HCT116 (cell line): ENCODE data around the gene LUC7L2. TPM values are rescaled to one million over a fixed set of nuclear protein-coding genes. Genes with fewer than 3 reads are reported as not detected.

Experiments
- ATAC-seq: fragments of 200-7000 bp; cut with Tn5 transposase; 2 replicates; pipeline ENCODE4 v1.9.1; 2020; ENCODE audit warnings: mild to moderate bottlenecking, moderate library complexity
- BruUV-seq: library from RNA; stranded (reverse); fragments of 400-500 nt; replicated peaks from 2 replicates; lab custom pipeline; 2021; lab: Mats Ljungman, UMichigan
- CTCF ChIA-PET: fragments of 300-600 bp; sonication (Branson Sonifier 250); formaldehyde crosslinking; loops from one replicate; lab custom pipeline; 2021; ENCODE audit warnings: antibody characterized with exemption; lab: Charles Lee
- POLR2A ChIA-PET: fragments of 300-600, 350-600 bp; sonication (Branson Sonifier 250); formaldehyde crosslinking; loops from one replicate; lab custom pipeline; 2021; ENCODE audit warnings: antibody characterized with exemption; lab: Charles Lee
- RAD21 ChIA-PET, 2 experiments: fragments of 300-600 bp; sonication (Branson Sonifier 250); formaldehyde crosslinking; loops; one replicate each; lab custom pipeline; 2023; ENCODE audit warnings: low total read pairs in 2 of 2; ENCODE audit not compliant: uncharacterized antibody in 2 of 2, unreplicated experiment in 2 of 2, low non-redundant PET in 1 of 2; lab: Charles Lee
- DNase-seq: peaks from one replicate; pipeline ENCODE4 v3.0.0-alpha.2; 2010; ENCODE audit warnings: low read depth, low spot score
- H2AFZ ChIP-seq: fragments of 200-600 bp; shearing (Covaris generic), sonication (generic); 2 replicates; pipeline ENCODE4 v1.6.1; 2017; ENCODE audit warnings: low read depth, mixed run types, mixed read lengths, antibody characterized with exemption, low read length; ENCODE audit not compliant: poor library complexity, severe bottlenecking
- H3K27ac ChIP-seq: 2 replicates; pipeline ENCODE4 v1.5.1; 2012; ENCODE audit warnings: low read depth, low read length
- H3K27me3 ChIP-seq: fragments of 200-600 bp; sonication (generic); 2 replicates; pipeline ENCODE4 v1.6.1; 2016; ENCODE audit warnings: mixed run types, low read length, mixed read lengths; ENCODE audit not compliant: insufficient read depth
- H3K36me3 ChIP-seq, 2 experiments: fragments of 200-500 bp in 1 of 2; fragments of 200-600 bp in 1 of 2; sonication (Bioruptor generic) in 1 of 2; sonication (generic) in 1 of 2; 2 replicates each; pipeline versions ENCODE4 v1.5.1 to v1.6.1; 2014 to 2016; ENCODE audit warnings: low read length in 2 of 2, inconsistent platforms in 1 of 2, mixed read lengths in 1 of 2, mixed run types in 1 of 2; ENCODE audit not compliant: insufficient read depth in 2 of 2, control insufficient read depth in 1 of 2
- H3K4me1 ChIP-seq, 2 experiments: fragments of 200-600 bp in 1 of 2; sonication (generic) in 1 of 2; 2 replicates each; pipeline versions ENCODE4 v1.5.1 to v1.6.1; 2012 to 2017; ENCODE audit warnings: low read length in 2 of 2, inconsistent platforms in 1 of 2, mild to moderate bottlenecking in 1 of 2, mixed read lengths in 1 of 2, mixed run types in 1 of 2, moderate library complexity in 1 of 2; ENCODE audit not compliant: insufficient read depth in 2 of 2, control insufficient read depth in 1 of 2
- H3K4me2 ChIP-seq: fragments of 200-600 bp; sonication (generic); 2 replicates; pipeline ENCODE4 v1.6.1; 2017; ENCODE audit warnings: mixed run types, low read length, mixed read lengths
- H3K4me3 ChIP-seq, 2 experiments: fragments of 200-600 bp in 1 of 2; sonication (generic) in 1 of 2; replicated peaks in 1 of 2; 2 replicates each; pipeline ENCODE4 v1.5.1; 2011 to 2016; ENCODE audit warnings: low read length in 2 of 2, control low read depth in 1 of 2, low read depth in 1 of 2, mild to moderate bottlenecking in 1 of 2, mixed read lengths in 1 of 2, mixed run types in 1 of 2
- H3K79me2 ChIP-seq: fragments of 200-600 bp; sonication (generic); 2 replicates; pipeline ENCODE4 v1.6.1; 2017; ENCODE audit warnings: mild to moderate bottlenecking, mixed run types, low read length, moderate library complexity, mixed read lengths; ENCODE audit not compliant: insufficient read depth
- H3K9ac ChIP-seq: fragments of 200-600 bp; sonication (generic); 2 replicates; pipeline ENCODE4 v1.6.1; 2016; ENCODE audit warnings: low read length, mixed read lengths
- H3K9me2 ChIP-seq: fragments of 200-600 bp; sonication (generic), shearing (Covaris generic); 2 replicates; pipeline ENCODE4 v1.6.1; 2017; ENCODE audit warnings: mixed run types, mild to moderate bottlenecking, moderate library complexity; ENCODE audit not compliant: insufficient read depth
- H3K9me3 ChIP-seq, 2 experiments: fragments of 200-500 bp in 1 of 2; fragments of 200-600 bp in 1 of 2; sonication (Bioruptor generic) in 1 of 2; sonication (generic) in 1 of 2; 2 replicates each; pipeline ENCODE4 v1.6.1; 2014 to 2017; ENCODE audit warnings: low read length in 2 of 2, mixed read lengths in 2 of 2, inconsistent platforms in 1 of 2, low read depth in 1 of 2, mild to moderate bottlenecking in 1 of 2, mixed run types in 1 of 2, moderate library complexity in 1 of 2; ENCODE audit not compliant: control insufficient read depth in 1 of 2, insufficient read depth in 1 of 2
- H4K20me1 ChIP-seq: fragments of 200-600 bp; sonication (generic), shearing (Covaris generic); 2 replicates; pipeline ENCODE4 v1.6.1; 2017; ENCODE audit warnings: mixed run types, mild to moderate bottlenecking, moderate library complexity; ENCODE audit not compliant: insufficient read depth
- CBX3 ChIP-seq: IDR thresholded peaks from 2 replicates; pipeline ENCODE4 v1.6.1; 2012; ENCODE audit warnings: low read depth
- CEBPB ChIP-seq: IDR thresholded peaks from 2 replicates; pipeline ENCODE4 v1.6.1; 2012; ENCODE audit warnings: low read depth
- CTCF ChIP-seq, 3 experiments: fragments of 200-600 bp in 1 of 3; sonication (generic) in 1 of 3; IDR thresholded peaks in 2 of 3; conservative IDR thresholded peaks in 1 of 3; 2 replicates each; pipeline ENCODE4 v1.5.1; 2012 to 2017; ENCODE audit warnings: low read depth in 2 of 3, low read length in 2 of 3, antibody characterized with exemption in 1 of 3, borderline replicate concordance in 1 of 3, control low read depth in 1 of 3, mild to moderate bottlenecking in 1 of 3, mixed read lengths in 1 of 3, mixed run types in 1 of 3, moderate library complexity in 1 of 3; ENCODE audit not compliant: insufficient read depth in 1 of 3
- EZH2 ChIP-seq: fragments of 200-600 bp; sonication (generic); IDR thresholded peaks from 2 replicates; pipeline ENCODE4 v1.6.1; 2017; ENCODE audit warnings: antibody characterized with exemption, mixed run types
- EZH2phosphoT487 ChIP-seq: fragments of 200-600 bp; IDR thresholded peaks from 2 replicates; pipeline ENCODE4 v1.6.1; 2018; ENCODE audit warnings: antibody characterized with exemption, borderline replicate concordance
- FOSL1 ChIP-seq: IDR thresholded peaks from 2 replicates; pipeline ENCODE4 v1.6.1; 2012; ENCODE audit warnings: low read depth
- JUND ChIP-seq: IDR thresholded peaks from 2 replicates; pipeline ENCODE4 v1.6.1; 2012
- POLR2AphosphoS5 ChIP-seq: IDR thresholded peaks from 2 replicates; pipeline ENCODE4 v1.6.1; 2011; ENCODE audit warnings: mild to moderate bottlenecking, low read depth, low read length, moderate library complexity
- RAD21 ChIP-seq: IDR thresholded peaks from 2 replicates; pipeline ENCODE4 v1.6.1; 2012; ENCODE audit warnings: low read depth, mild to moderate bottlenecking
- SIN3A ChIP-seq: IDR thresholded peaks from 2 replicates; pipeline ENCODE4 v1.6.1; 2012; ENCODE audit warnings: low read depth
- SP1 ChIP-seq: IDR thresholded peaks from 2 replicates; pipeline ENCODE4 v1.6.1; 2012; ENCODE audit warnings: low read depth
- SRF ChIP-seq: IDR thresholded peaks from 2 replicates; pipeline ENCODE4 v1.6.1; 2012; ENCODE audit warnings: low read depth
- TCF7L2 ChIP-seq: IDR thresholded peaks from 2 replicates; pipeline ENCODE4 v1.7.0; 2011; ENCODE audit warnings: borderline replicate concordance, inconsistent platforms; ENCODE audit not compliant: insufficient read depth, insufficient read length; ENCODE audit errors: extremely low read depth
- YY1 ChIP-seq: IDR thresholded peaks from 2 replicates; pipeline ENCODE4 v1.6.1; 2011; ENCODE audit warnings: low read length, low read depth, moderate library complexity, mild to moderate bottlenecking; ENCODE audit not compliant: insufficient replicate concordance; ENCODE audit errors: extremely low read depth
- ZBTB33 ChIP-seq: IDR thresholded peaks from 2 replicates; pipeline ENCODE4 v1.6.1; 2011; ENCODE audit warnings: mild to moderate bottlenecking, low read length, moderate library complexity; ENCODE audit not compliant: insufficient replicate concordance; ENCODE audit errors: extremely low read depth
- ZFX ChIP-seq: fragments of 450-650 bp; IDR thresholded peaks from 2 replicates; pipeline ENCODE4 v1.6.1; 2017
- ZNF274 ChIP-seq: fragments of 200-500 bp; sonication (Bioruptor generic); IDR thresholded peaks from 2 replicates; pipeline ENCODE4 v1.6.1; 2014; ENCODE audit warnings: mild to moderate bottlenecking, low read depth, low read length, inconsistent platforms
- intact Hi-C: fragments of 100-400 bp; cut with micrococcal nuclease; formaldehyde crosslinking; loops from 2 replicates; pipeline ENCODE4 v1.10.0; 2022
- total RNA-seq: library from RNA; stranded (reverse); gene quantifications from one replicate; pipeline ENCODE4 v1.2.1, GENCODE V29; 2021; ENCODE audit not compliant: unreplicated experiment

The LUC7L2 gene
- total RNA-seq, 1 experiment from 2014 or later, result 98.8 TPM

GRCh38 chr7:139393621-139394211 lies 34.0 kb downstream of the LUC7L2 start:
- Histone ChIP-seq H4K20me1 (peaks cover 17% of the 10 kb centered on the region; the same call in 1 of the 2 replicates), H3K79me2 (peaks cover 98% of the 10 kb centered on the region), H3K9ac (no peak overlapping the region), H2AFZ (no peak overlapping the region), H3K36me3 (peaks cover 6 to 18% of the 10 kb centered on the region in 2 experiments), H3K9me2 (no peaks in the 10 kb centered on the region), H3K27me3 (no peaks in the 10 kb centered on the region), H3K4me2 (no peak overlapping the region), H3K27ac (no peak overlapping the region), H3K4me1 (no peaks in the 10 kb centered on the region), H3K9me3 (no peaks in the 10 kb centered on the region), H3K4me3 (no peak overlapping the region)
- CTCF ChIA-PET, result interaction anchor here (1.2 kb wide), 1 partner anchor 41 kb away, joined by 3 read pairs; no protein-coding TSS in a partner anchor
- intact Hi-C loops, result no loop called here
- RAD21 ChIA-PET, result no interaction called here
- POLR2A ChIA-PET, result no interaction called here
- ATAC-seq, result no peak
- no peak for DNase-seq
- TF ChIP-seq SRF (no peak), TCF7L2 (no peak), ZNF274 (no peak), JUND (no peak), CEBPB (no peak), SP1 (no peak), EZH2phosphoT487 (no peak), EZH2 (no peak), FOSL1 (no peak), CBX3 (no peak), RAD21 (no peak), ZBTB33 (no peak), POLR2AphosphoS5 (no peak), CTCF (IDR thresholded peaks at IDR 0.05 in 2 of 3, conservative IDR thresholded peaks at IDR 0.05 in 1 of 3; ENCODE audit: borderline replicate concordance in 1 of 3, insufficient read depth in 1 of 3, low read depth in 2 of 3, low read length in 2 of 3) (no peak), SIN3A (no peak), YY1 (no peak), ZFX (no peak)
- BruUV-seq, result no TSS peak
